GM12892 (cell line): Measurements from ENCODE around the gene ZNHIT1.

Source experiments
- POLR2A ChIP-seq: IDR thresholded peaks from 2 replicates; pipeline ENCODE4 v1.6.1; 2011; ENCODE audit warnings: low read depth, low read length, control low read depth
- POLR2AphosphoS5 ChIP-seq: IDR thresholded peaks from 2 replicates; pipeline ENCODE4 v1.6.1; 2011; ENCODE audit warnings: low read depth, low read length, control low read depth

- TF ChIP-seq POLR2A, result no peak
- TF ChIP-seq POLR2AphosphoS5, result no peak
Measured at GRCh38 chr7:101225650-101226049, 7.7 kb downstream of the ZNHIT1 start.
